Vagina (tissue), 2 donors: ENCODE results near the gene RASGRP2.

Experiments used
- CTCF ChIP-seq, 3 experiments: fragments of 450-650 bp in 2 of 3; fragments of 200-600 bp in 1 of 3; sonication (generic) in 1 of 3; IDR thresholded peaks; one replicate each; pipeline ENCODE4 v1.5.1; 2017 to 2019; ENCODE audit warnings: antibody characterized with exemption in 3 of 3, mild to moderate bottlenecking in 2 of 3, moderate library complexity in 2 of 3
- POLR2A ChIP-seq, 2 donors: fragments of 450-650 bp; IDR thresholded peaks; one replicate each; pipeline ENCODE4 v1.6.1; 2017; ENCODE audit warnings: antibody characterized with exemption in 2 of 2, mild to moderate bottlenecking in 2 of 2, moderate library complexity in 2 of 2

GRCh38 chr11:64762674-64763525, 19.0 kb upstream of the RASGRP2 start:
- no peak for TF ChIP-seq POLR2A (IDR thresholded peaks at IDR 0.05)
- no peak for TF ChIP-seq CTCF (IDR thresholded peaks at IDR 0.05)
